Right cardiac atrium (tissue), 5 donors: ENCODE data around the gene CDRT4. TPM values are rescaled to one million over a fixed set of nuclear protein-coding genes. Genes with fewer than 3 reads are reported as not detected.
A peak's percentile ranks its signal among the peaks of the same experiment; 100 is the strongest.

ENCODE experiments used
- ATAC-seq, 2 donors: fragments of 200-7000 bp; cut with Tn5 transposase; one replicate each; pipeline versions ENCODE4 v1.8.0 to v1.9.1; 2020; ENCODE audit warnings: moderate library complexity in 2 of 2, mild to moderate bottlenecking in 1 of 2
- DNase-seq, 3 donors: peaks; one replicate each; pipeline ENCODE4 v3.0.0-alpha.2; 2020
- H3K27ac ChIP-seq: one replicate; pipeline ENCODE4 v1.5.1; 2013; ENCODE audit warnings: mild to moderate bottlenecking, low read length, control low read depth, moderate library complexity
- H3K27me3 ChIP-seq: one replicate; pipeline ENCODE4 v1.6.1; 2013; ENCODE audit not compliant: control insufficient read depth, insufficient read depth
- H3K4me1 ChIP-seq: one replicate; pipeline ENCODE4 v1.6.1; 2013; ENCODE audit warnings: low read length; ENCODE audit not compliant: control insufficient read depth, insufficient read depth
- H3K4me3 ChIP-seq: one replicate; pipeline ENCODE4 v1.5.1; 2013; ENCODE audit warnings: low read length, control low read depth
- H3K9me3 ChIP-seq: one replicate; pipeline ENCODE4 v1.6.1; 2013; ENCODE audit warnings: low read length; ENCODE audit not compliant: control insufficient read depth
- WGBS: extraction: QIAGEN DNeasy Blood & Tissue Kit; methylation state at CpG from one replicate; pipeline ENCODE4 v1.1.7; 2013; 5-methylcytosine and 5-hydroxymethylcytosine counted together
- intact Hi-C, 4 donors: fragments of 100-400 bp; cut with DNase I; formaldehyde crosslinking; loops; one replicate each; pipeline versions ENCODE4 v1.11.0 to v1.14.0; 2022 to 2023
- polyA plus RNA-seq: library from polyadenylated mRNA; stranded (reverse); fragments of 200-250 nt; gene quantifications from one replicate; pipeline ENCODE4 v1.2.3, GENCODE V29; 2013
- total RNA-seq, 4 donors: library from RNA; stranded (reverse); fragmentation: NEBNext Ultra II Directional; extraction: Animal tissue kit (Norgen Biotek cat#: 25700); gene quantifications; one replicate each; pipeline ENCODE4 v1.2.1, GENCODE V29; 2021
- donor health status: healthy with polysubstance abuse.
- donor health status: DM: no; HTN: yes; CAD: no.
- donor health status: DM: no; HTN: no; CAD: no.
- donor health status: DM: no; HTN: yes; CAD: no; lungs with severe emphysema.
- donor health status: DM: yes; HTN: yes; CAD: no.

Gene CDRT4
- total and polyA plus RNA-seq, 5 donors, result 1.4 to 3.6 (median 2.6) TPM

DNA sequence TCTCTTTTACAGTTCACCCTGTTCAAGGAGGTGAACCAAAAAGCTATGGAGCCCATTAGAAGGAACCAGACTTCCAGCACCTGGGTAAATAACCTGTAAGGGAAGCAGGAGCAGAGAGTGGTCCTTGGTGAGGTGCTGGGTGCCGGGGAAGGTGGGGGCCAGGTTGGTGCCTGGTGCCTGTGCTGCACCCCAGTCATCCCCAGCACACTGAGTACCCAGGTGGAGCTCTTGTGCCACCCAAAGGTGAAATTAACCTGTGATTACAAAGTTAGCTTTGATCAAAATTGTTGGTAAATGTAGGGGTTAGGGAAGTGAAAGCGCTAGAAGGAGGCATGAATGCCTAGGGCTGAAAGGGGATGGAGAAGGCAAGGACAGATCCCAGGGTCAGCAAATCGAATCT is 58.6 kb downstream of the CDRT4 start:
- DNase-seq (no peak), ATAC-seq (no peak)
- intact Hi-C loops, result loop anchor here in 2 of 4 donors (5.0 to 10.0 kb wide), 2 partner anchors 96 to 147 kb away; no protein-coding TSS in a partner anchor
- Histone ChIP-seq H3K27ac (no peak overlapping the region), H3K27me3 (no peaks in the 10 kb centered on the region), H3K4me3 (no peak overlapping the region), H3K9me3 (no peaks in the 10 kb centered on the region), H3K4me1 (no peaks in the 10 kb centered on the region)
- 89% methylated on average over 3 of the region's 3 CpGs for WGBS

DNA sequence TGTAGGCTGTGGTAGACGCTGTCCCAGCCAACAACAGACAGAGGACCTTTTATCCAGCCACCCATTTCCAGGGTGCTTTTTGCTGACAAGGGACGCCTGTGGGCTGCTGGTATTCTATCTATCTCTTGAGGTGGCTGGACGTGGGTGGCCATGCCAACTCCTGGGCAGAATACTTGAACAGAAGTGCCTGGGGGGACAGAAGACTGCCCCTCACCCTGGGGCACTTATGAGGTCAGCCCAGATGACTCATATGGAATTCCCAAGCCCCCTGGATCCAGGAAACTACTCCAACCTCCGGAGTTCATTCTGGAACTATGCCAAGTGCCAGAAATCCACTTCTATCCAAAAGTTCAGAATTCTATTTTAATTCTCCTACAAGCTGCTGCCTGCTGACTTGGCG is 61.3 kb downstream of the CDRT4 start:
- H3K9me3 ChIP-seq, result no peaks in the 10 kb centered on the region
- no peak for ATAC-seq
- DNase-seq, result no peak
- no peak overlapping the region for H3K27ac ChIP-seq
- peaks cover 5% of the 10 kb centered on the region for H3K4me1 ChIP-seq
- no peak overlapping the region for H3K4me3 ChIP-seq
- intact Hi-C loops, result loop anchor here in 2 of 4 donors (5.0 to 10.0 kb wide), 2 partner anchors 99 to 144 kb away; no protein-coding TSS in a partner anchor
- WGBS, result 48% methylated on average over 5 of the region's 5 CpGs
- no peaks in the 10 kb centered on the region for H3K27me3 ChIP-seq

GRCh38 chr17:15405058-15405415 is 62.4 kb downstream of the CDRT4 start:
- no peak for ATAC-seq

DNA sequence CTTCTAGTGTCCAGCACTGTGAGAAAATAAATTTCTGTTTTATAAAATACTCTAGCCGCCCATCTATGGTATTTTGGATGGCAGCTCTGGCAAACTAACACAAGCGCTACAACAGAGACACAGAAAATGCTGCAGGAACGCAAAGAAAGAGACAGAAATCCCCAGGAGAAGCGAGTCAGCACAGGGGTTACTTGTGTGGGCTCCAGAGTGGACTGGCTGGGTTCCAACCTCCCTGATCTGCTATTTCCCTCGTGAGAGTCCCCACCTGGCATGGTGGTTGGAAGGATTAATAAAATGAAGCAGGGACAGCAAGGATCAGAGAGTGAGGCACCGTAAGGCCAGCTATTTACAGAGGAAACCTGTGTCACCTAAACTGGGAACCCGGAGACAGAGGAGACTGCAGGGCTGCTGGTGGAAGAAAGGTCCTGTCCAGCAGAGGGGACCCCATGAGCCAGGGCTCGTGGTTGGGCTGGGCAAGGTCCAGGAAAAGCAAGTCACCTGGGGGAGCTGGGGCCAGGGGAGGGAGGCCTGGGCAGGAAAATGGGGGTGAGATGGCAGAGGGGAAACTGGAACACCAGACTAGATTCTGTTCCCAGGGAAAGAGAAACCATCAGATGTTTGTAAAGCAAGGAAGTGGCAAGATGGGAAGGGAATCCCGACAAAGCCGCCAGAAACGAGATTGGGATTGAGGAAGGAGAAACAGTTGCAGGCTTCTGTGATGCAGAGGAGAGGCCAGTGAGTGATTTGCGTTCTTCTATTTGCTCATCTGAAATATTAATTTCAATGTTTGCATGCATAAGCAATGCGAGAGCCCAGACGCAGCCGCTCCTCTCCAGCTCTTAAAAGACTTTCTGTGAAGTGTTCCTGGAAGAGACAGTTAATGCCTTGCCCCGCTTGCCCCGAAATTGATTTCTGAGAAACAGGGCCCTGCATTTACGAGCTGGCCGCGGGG is 63.0 kb downstream of the CDRT4 start:
- Histone ChIP-seq H3K27me3 (no peaks in the 10 kb centered on the region), H3K4me1 (peaks cover 5% of the 10 kb centered on the region), H3K27ac (no peak overlapping the region), H3K9me3 (no peaks in the 10 kb centered on the region), H3K4me3 (no peak overlapping the region)
- 59% methylated on average over 20 of the region's 20 CpGs for WGBS
- peak in 2 of 3 donors; percentile 28 to 56 for DNase-seq
- intact Hi-C loops, result loop anchor here in 2 of 4 donors (5.0 to 10.0 kb wide), 2 partner anchors 100 to 142 kb away; no protein-coding TSS in a partner anchor
- peak in 1 of 2 donors; percentile 12 for ATAC-seq

More at GRCh38 chr17:15405058-15405415, 62.4 kb downstream of the CDRT4 start:
- Histone ChIP-seq H3K27ac (no peak overlapping the region), H3K27me3 (no peaks in the 10 kb centered on the region), H3K4me3 (no peak overlapping the region), H3K9me3 (no peaks in the 10 kb centered on the region), H3K4me1 (peaks cover 5% of the 10 kb centered on the region)
- intact Hi-C loops, result loop anchor here in 2 of 4 donors (5.0 to 10.0 kb wide), 2 partner anchors 100 to 143 kb away; no protein-coding TSS in a partner anchor
- DNase-seq, result no peak
- WGBS, result 78% methylated on average over 6 of the region's 6 CpGs

- ATAC-seq, result peak; percentile 23 to 67
Observed at GRCh38 chr17:15403276-15403939, 64.0 kb downstream of the CDRT4 start.

GRCh38 chr17:15399443-15399842 is 68.0 kb downstream of the CDRT4 start:
- H3K27ac ChIP-seq, result no peak overlapping the region
- H3K4me1 ChIP-seq, result peaks cover 9% of the 10 kb centered on the region
- DNase-seq (no peak), ATAC-seq (no peak)
- no peak overlapping the region for H3K4me3 ChIP-seq
- H3K9me3 ChIP-seq, result no peaks in the 10 kb centered on the region
- intact Hi-C loops, result loop anchor here in 1 of 4 donors (10.0 kb wide), 1 partner anchor 135 kb away; the partner anchor contains the start of gene PMP22
- no peaks in the 10 kb centered on the region for H3K27me3 ChIP-seq
- 90% methylated on average over 6 of the region's 6 CpGs for WGBS

More at GRCh38 chr17:15403276-15403939, 64.0 kb downstream of the CDRT4 start:
- Histone ChIP-seq H3K27ac (no peak overlapping the region), H3K4me3 (no peak overlapping the region), H3K27me3 (no peaks in the 10 kb centered on the region), H3K4me1 (peaks cover 9% of the 10 kb centered on the region), H3K9me3 (no peaks in the 10 kb centered on the region)
- DNase-seq, result no peak
- intact Hi-C loops, result loop anchor here in 1 of 4 donors (10.0 kb wide), 1 partner anchor 101 kb away; no protein-coding TSS in a partner anchor
- 97% methylated on average over 3 of the region's 3 CpGs for WGBS

DNA sequence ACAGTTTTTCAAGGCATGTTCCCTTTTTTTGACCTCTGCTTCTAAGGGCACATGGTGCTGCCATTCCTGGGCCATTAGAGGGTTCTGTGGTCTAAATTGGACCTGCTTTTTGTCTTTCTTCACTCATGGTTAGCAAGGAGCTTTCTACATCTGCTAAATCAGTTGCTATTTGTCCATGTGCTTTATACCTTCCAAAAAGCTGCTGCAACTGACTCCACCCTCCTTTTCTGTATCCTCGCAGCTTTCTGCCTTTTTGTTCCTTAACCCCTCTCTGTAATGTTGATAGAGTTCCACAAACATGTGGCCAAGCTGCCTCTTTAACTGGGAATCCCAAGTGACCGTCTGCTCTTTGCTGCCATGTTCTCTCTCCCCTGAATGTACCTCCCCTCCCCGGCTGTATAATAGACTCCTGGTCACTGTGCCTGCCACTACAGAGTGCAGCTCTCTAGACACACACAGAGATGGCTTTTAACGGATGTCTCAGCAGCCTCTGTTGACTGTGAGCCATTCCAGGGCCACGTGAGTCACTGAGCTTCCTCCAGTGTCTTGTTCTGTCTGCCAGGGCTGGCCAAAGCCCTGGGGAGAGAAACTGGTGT is 68.6 kb downstream of the CDRT4 start:
- intact Hi-C loops, result loop anchor here in 1 of 4 donors (10.0 kb wide), 1 partner anchor 134 kb away; the partner anchor contains the start of gene PMP22
- H3K4me1 ChIP-seq, result peaks cover 9% of the 10 kb centered on the region
- no peak overlapping the region for H3K27ac ChIP-seq
- 23% methylated on average over 5 of the region's 5 CpGs for WGBS
- H3K4me3 ChIP-seq, result no peak overlapping the region
- DNase-seq, result peak in 2 of 3 donors; percentile 58 to 74
- no peaks in the 10 kb centered on the region for H3K27me3 ChIP-seq
- peak; percentile 74 to 75 for ATAC-seq
- no peaks in the 10 kb centered on the region for H3K9me3 ChIP-seq

DNA sequence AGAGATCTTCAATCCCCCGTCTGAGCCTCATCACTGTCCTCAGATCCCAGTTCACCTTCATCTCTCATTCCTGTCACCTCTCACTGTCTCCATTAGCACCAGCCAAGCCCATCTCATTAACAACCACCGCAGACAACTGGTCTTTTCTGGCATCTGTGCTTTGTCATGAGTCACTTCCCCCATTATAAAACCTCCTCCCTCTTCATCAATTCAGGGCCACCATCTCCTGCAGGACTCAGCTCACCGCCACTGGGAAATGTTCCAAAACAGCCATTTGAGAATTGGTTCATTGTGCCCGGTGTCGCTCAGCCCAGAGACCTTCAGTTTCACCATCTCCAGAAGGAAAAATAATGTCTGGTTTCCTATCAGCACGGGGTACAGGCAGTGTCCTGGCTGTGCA is 69.1 kb downstream of the CDRT4 start:
- WGBS, result 25% methylated on average over 6 of the region's 6 CpGs
- Histone ChIP-seq H3K9me3 (no peaks in the 10 kb centered on the region), H3K27ac (no peak overlapping the region), H3K4me1 (peaks cover 5% of the 10 kb centered on the region), H3K4me3 (no peak overlapping the region), H3K27me3 (no peaks in the 10 kb centered on the region)
- DNase-seq (no peak), ATAC-seq (peak; percentile 41 to 70)
- intact Hi-C loops, result loop anchor here in 1 of 4 donors (10.0 kb wide), 1 partner anchor 133 kb away; the partner anchor contains the start of gene PMP22

DNA sequence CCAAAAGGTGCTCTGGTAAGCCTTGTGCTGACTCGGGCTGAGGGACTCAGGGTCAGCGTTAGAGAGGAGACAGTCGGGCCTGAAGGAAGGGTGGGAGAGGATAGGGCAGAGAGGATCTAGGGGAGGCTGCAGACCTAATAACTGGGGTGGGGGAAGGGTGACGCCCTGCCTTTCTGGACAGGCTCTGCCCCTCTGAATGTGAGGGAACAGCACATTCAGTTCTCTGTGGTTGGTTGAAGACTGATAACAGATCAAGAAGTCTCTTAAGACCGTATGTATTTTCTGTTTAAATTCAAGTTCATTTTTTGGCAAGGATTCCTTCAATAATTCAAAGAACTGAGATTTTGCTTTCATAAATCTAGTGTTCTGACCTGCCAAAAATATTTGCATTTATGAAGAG is 69.8 kb downstream of the CDRT4 start:
- intact Hi-C loops, result loop anchor here in 1 of 4 donors (10.0 kb wide), 1 partner anchor 133 kb away; the partner anchor contains the start of gene PMP22

GRCh38 chr17:15395091-15395490 is 72.3 kb downstream of the CDRT4 start:
- H3K4me3 ChIP-seq, result no peak overlapping the region
- DNase-seq (no peak), ATAC-seq (no peak)
- 48% methylated on average over 4 of the region's 4 CpGs for WGBS
- H3K4me1 ChIP-seq, result peaks cover 4% of the 10 kb centered on the region
- no peaks in the 10 kb centered on the region for H3K27me3 ChIP-seq
- no peaks in the 10 kb centered on the region for H3K9me3 ChIP-seq
- intact Hi-C loops, result loop anchor here in 1 of 4 donors (10.0 kb wide), 1 partner anchor 130 kb away; the partner anchor contains the start of gene PMP22
- no peak overlapping the region for H3K27ac ChIP-seq

More for the DNA sequence above, 69.8 kb downstream of the CDRT4 start:
- Histone ChIP-seq H3K27ac (no peak overlapping the region), H3K9me3 (no peaks in the 10 kb centered on the region), H3K4me1 (peaks cover 4% of the 10 kb centered on the region), H3K4me3 (no peak overlapping the region), H3K27me3 (no peaks in the 10 kb centered on the region)
- 80% methylated on average over 5 of the region's 5 CpGs for WGBS
- DNase-seq (no peak), ATAC-seq (peak in 1 of 2 donors; percentile 25)
